Bronchial epithelial cell (primary cell): Measurements from ENCODE around the gene TRIM27. TPM values are rescaled to one million over a fixed set of nuclear protein-coding genes. Genes with fewer than 3 reads are reported as not detected.
"Not testable (repeated sequence)": the region's sequence is repeated elsewhere in the genome, so short reads cannot be mapped to it uniquely, and the experiment has no call there.

Experiments used
- DNase-seq: peaks from one replicate; pipeline ENCODE4 v3.0.0-alpha.2; 2010; ENCODE audit warnings: low read depth
- FAIRE-seq: peaks from 2 replicates; lab custom pipeline; 2011; peaks lifted over from hg19 to GRCh38; lab: Jason Lieb, UNC
- H3K27me3 ChIP-seq: 2 replicates; pipeline ENCODE4 v1.5.1; 2011; ENCODE audit warnings: low read length; ENCODE audit not compliant: control insufficient read depth, insufficient read depth
- H3K36me3 ChIP-seq: 2 replicates; pipeline ENCODE4 v1.5.1; 2011; ENCODE audit warnings: low read length; ENCODE audit not compliant: control insufficient read depth, insufficient read depth
- H3K4me3 ChIP-seq: 2 replicates; pipeline ENCODE4 v1.5.1; 2011; ENCODE audit warnings: mild to moderate bottlenecking, low read depth, low read length, control low read depth
- total RNA-seq: library from RNA; depleted of rRNA; stranded (reverse); fragments of >200 nt; gene quantifications from 2 replicates; pipeline ENCODE4 v1.2.1, GENCODE V29; 2014
- TF ChIP-seq, protein P1 (sequence below): IDR thresholded peaks from 2 replicates; pipeline ENCODE4 v1.5.1; 2011; ENCODE audit warnings: mild to moderate bottlenecking, moderate library complexity, low read length, control low read depth, inconsistent platforms; ENCODE audit not compliant: insufficient read depth, severe bottlenecking

TRIM27 gene
- total RNA-seq, 1 donor from 2014 or later: 39.0 TPM

DNA sequence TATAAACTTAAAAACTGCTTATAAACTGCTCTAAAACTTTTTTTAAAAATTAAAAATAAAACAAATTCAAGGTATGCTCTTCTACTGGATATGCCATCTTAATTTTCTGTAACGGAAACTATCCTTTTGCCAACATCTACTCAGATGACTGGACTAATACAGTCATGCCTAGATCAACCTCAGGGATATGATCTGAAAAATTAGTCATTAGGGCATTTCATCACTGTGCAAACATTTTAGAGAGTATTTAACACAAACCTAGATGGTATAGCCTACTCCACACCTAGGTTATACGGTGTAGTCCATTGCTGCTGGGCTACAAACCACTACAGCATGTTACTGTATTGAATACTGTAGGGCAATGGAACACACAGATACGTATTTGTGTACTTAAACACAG lies 64.8 kb downstream of the TRIM27 start:
- Histone ChIP-seq H3K36me3 (no peaks in the 10 kb centered on the region), H3K27me3 (no peaks in the 10 kb centered on the region), H3K4me3 (no peak overlapping the region)
- DNase-seq (peak; percentile 79), FAIRE-seq (no peak)
- TF ChIP-seq, protein P1, sequence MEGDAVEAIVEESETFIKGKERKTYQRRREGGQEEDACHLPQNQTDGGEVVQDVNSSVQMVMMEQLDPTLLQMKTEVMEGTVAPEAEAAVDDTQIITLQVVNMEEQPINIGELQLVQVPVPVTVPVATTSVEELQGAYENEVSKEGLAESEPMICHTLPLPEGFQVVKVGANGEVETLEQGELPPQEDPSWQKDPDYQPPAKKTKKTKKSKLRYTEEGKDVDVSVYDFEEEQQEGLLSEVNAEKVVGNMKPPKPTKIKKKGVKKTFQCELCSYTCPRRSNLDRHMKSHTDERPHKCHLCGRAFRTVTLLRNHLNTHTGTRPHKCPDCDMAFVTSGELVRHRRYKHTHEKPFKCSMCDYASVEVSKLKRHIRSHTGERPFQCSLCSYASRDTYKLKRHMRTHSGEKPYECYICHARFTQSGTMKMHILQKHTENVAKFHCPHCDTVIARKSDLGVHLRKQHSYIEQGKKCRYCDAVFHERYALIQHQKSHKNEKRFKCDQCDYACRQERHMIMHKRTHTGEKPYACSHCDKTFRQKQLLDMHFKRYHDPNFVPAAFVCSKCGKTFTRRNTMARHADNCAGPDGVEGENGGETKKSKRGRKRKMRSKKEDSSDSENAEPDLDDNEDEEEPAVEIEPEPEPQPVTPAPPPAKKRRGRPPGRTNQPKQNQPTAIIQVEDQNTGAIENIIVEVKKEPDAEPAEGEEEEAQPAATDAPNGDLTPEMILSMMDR: no peak

DNA sequence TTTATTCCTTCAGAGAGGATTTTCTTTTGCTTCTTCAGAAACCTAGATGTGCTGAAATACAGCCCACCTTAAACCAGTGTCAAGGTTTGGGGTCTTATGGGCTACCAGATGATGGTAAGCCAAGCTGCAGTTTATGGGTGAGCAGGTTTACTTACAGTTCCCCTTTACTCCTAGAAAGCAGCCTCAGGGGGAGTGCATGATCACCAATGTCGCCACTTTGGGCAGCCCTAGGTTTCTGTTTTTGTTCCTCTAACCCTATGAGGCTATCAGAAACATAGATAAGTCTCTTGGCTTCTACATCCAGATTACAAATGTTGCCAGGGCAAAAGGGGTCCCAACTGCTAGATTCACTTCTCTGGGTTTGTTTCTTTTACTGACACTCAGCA lies 67.2 kb downstream of the TRIM27 start:
- FAIRE-seq (no peak), DNase-seq (no peak)
- Histone ChIP-seq H3K4me3 (no peak overlapping the region), H3K27me3 (no peaks in the 10 kb centered on the region), H3K36me3 (no peaks in the 10 kb centered on the region)
- TF ChIP-seq, protein P1: no peak

DNA sequence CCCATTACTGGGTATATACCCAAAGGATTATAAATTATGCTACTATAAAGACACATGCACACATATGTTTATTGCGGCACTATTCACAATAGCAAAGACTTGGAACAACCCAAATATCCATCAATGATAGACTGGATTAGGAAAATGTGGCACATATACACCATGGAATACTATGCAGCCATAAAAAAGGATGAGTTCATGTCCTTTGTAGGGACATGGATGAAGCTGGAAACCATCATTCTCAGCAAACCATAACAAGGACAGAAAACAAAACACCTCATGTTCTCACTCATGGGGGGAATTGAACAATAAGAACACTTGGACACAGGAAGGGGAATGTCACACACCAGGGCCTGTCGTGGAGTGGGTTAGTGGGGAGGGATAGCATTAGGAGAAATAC lies 69.4 kb downstream of the TRIM27 start:
- H3K36me3 ChIP-seq, FAIRE-seq, H3K4me3 ChIP-seq, DNase-seq, H3K27me3 ChIP-seq: not testable (repeated sequence)

Other genes starting within 250 kb of the TRIM27 start
- 3.8 and 3.9 TPM in 2 replicates for gene ZNF311, start 81.3 kb upstream of the TRIM27 start, total RNA-seq
- not detected in 2 replicates for gene OR2W1, start 121.2 kb upstream of the TRIM27 start, total RNA-seq
- not detected in 2 replicates for gene OR2B3, start 163.3 kb upstream of the TRIM27 start, total RNA-seq
- gene OR2J1, start 175.5 kb upstream of the TRIM27 start, total RNA-seq: not detected in 2 replicates
- gene OR2J3, start 184.1 kb upstream of the TRIM27 start, total RNA-seq: not detected in 2 replicates
- gene OR2J2, start 246.9 kb upstream of the TRIM27 start, total RNA-seq: not detected in 2 replicates